ENCODE results near the gene HIKESHI.

- TF ChIP-seq CTCF (IDR thresholded peaks at IDR 0.05 in 2 of 3, conservative IDR thresholded peaks at IDR 0.05 in 1 of 3; ENCODE audit: borderline replicate concordance in 1 of 3, insufficient read depth in 1 of 3, low read depth in 2 of 3, low read length in 2 of 3) (no peak), RAD21 (IDR thresholded peaks at IDR 0.05; ENCODE audit: low read depth) (no peak), REST (IDR thresholded peaks at IDR 0.05; ENCODE audit: low read depth) (no peak)
- TF ChIP-seq, protein P1, sequence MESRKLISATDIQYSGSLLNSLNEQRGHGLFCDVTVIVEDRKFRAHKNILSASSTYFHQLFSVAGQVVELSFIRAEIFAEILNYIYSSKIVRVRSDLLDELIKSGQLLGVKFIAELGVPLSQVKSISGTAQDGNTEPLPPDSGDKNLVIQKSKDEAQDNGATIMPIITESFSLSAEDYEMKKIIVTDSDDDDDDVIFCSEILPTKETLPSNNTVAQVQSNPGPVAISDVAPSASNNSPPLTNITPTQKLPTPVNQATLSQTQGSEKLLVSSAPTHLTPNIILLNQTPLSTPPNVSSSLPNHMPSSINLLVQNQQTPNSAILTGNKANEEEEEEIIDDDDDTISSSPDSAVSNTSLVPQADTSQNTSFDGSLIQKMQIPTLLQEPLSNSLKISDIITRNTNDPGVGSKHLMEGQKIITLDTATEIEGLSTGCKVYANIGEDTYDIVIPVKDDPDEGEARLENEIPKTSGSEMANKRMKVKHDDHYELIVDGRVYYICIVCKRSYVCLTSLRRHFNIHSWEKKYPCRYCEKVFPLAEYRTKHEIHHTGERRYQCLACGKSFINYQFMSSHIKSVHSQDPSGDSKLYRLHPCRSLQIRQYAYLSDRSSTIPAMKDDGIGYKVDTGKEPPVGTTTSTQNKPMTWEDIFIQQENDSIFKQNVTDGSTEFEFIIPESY (IDR thresholded peaks at IDR 0.05; ENCODE audit: extremely low read depth, insufficient replicate concordance, low read length) = no peak
Measured at GRCh38 chr11:86279747-86280146, 22.3 kb upstream of the HIKESHI start.
